ENCODE results near the gene SLC1A3. TPM values are rescaled to one million over a fixed set of nuclear protein-coding genes. Genes with fewer than 3 reads are reported as not detected.

The SLC1A3 gene
- total RNA-seq, 2 donors from 2014 or later: 2.6 to 4.2 TPM

GRCh38 chr5:36614657-36615308 is 8.4 kb downstream of the SLC1A3 start:
- H3K4me3 Mint-ChIP-seq: peak overlapping the region; percentile 9
- no peaks in the 10 kb centered on the region for H3K36me3 Mint-ChIP-seq (ENCODE audit: low read depth)
- Histone ChIP-seq H3K27me3 (ENCODE audit: control insufficient read depth, insufficient read depth, low read length, poor library complexity, severe bottlenecking) (no peaks in the 10 kb centered on the region), H3K36me3 (ENCODE audit: control insufficient read depth, insufficient read depth, low read length) (no peaks in the 10 kb centered on the region), H3K27ac (ENCODE audit: low read depth, low read length) (no peak overlapping the region), H3K9me3 (ENCODE audit: control insufficient read depth, low read length) (no peaks in the 10 kb centered on the region), H3K9ac (ENCODE audit: extremely low read depth, low read length, poor library complexity, severe bottlenecking) (no peak overlapping the region), H3K4me1 (ENCODE audit: control insufficient read depth, insufficient read depth, low read length) (peaks cover 31% of the 10 kb centered on the region), H3K4me3 (ENCODE audit: low read length) (no peak overlapping the region)
- no peaks in the 10 kb centered on the region for H3K9me3 Mint-ChIP-seq
- peak overlapping the region; percentile 33 for H3K27ac Mint-ChIP-seq
- 96% methylated on average over 4 of the region's 4 CpGs for WGBS, 2 experiments (ENCODE audit: insufficient coverage in 1 of 2, insufficient read length in 1 of 2)
- H3K27me3 Mint-ChIP-seq (ENCODE audit: insufficient read depth): no peaks in the 10 kb centered on the region
- peaks cover 58% of the 10 kb centered on the region for H3K4me1 Mint-ChIP-seq
- DNase-seq: no peak
- TF ChIP-seq CTCF (conservative IDR thresholded peaks at IDR 0.05): no peak

- H3K9me3 Mint-ChIP-seq: no peaks in the 10 kb centered on the region
- H3K4me1 ChIP-seq (ENCODE audit: control insufficient read depth, insufficient read depth, low read length): peaks cover 27% of the 10 kb centered on the region
- peak; percentile 93 for DNase-seq
- H3K27me3 ChIP-seq (ENCODE audit: control insufficient read depth, insufficient read depth, low read length, poor library complexity, severe bottlenecking): no peaks in the 10 kb centered on the region
- H3K9ac ChIP-seq (ENCODE audit: extremely low read depth, low read length, poor library complexity, severe bottlenecking): peak overlapping the region; percentile 53
- H3K27ac Mint-ChIP-seq: peak overlapping the region; percentile 97
- peaks cover 54% of the 10 kb centered on the region for H3K4me1 Mint-ChIP-seq
- H3K27me3 Mint-ChIP-seq (ENCODE audit: insufficient read depth): no peaks in the 10 kb centered on the region
- peak overlapping the region; percentile 31 for H3K4me3 ChIP-seq (ENCODE audit: low read length)
- 60 to 74% methylated on average over 5 to 8 of the region's 8 CpGs for WGBS, 2 experiments (ENCODE audit: insufficient coverage in 1 of 2, insufficient read length in 1 of 2)
- peak; percentile 42 for TF ChIP-seq CTCF (conservative IDR thresholded peaks at IDR 0.05)
- H3K9me3 ChIP-seq (ENCODE audit: control insufficient read depth, low read length): no peaks in the 10 kb centered on the region
- H3K27ac ChIP-seq (ENCODE audit: low read depth, low read length): no peak overlapping the region
- H3K36me3 Mint-ChIP-seq (ENCODE audit: low read depth): no peaks in the 10 kb centered on the region
- H3K36me3 ChIP-seq (ENCODE audit: control insufficient read depth, insufficient read depth, low read length): no peaks in the 10 kb centered on the region
- peak overlapping the region; percentile 29 for H3K4me3 Mint-ChIP-seq
Observed at GRCh38 chr5:36619012-36619635, 12.7 kb downstream of the SLC1A3 start.

GRCh38 chr5:36621985-36622384 is 15.6 kb downstream of the SLC1A3 start:
- Histone ChIP-seq H3K4me3 (ENCODE audit: low read length) (no peak overlapping the region), H3K27ac (ENCODE audit: low read depth, low read length) (no peak overlapping the region), H3K9me3 (ENCODE audit: control insufficient read depth, low read length) (no peaks in the 10 kb centered on the region), H3K36me3 (ENCODE audit: control insufficient read depth, insufficient read depth, low read length) (no peaks in the 10 kb centered on the region), H3K27me3 (ENCODE audit: control insufficient read depth, insufficient read depth, low read length, poor library complexity, severe bottlenecking) (no peaks in the 10 kb centered on the region), H3K9ac (ENCODE audit: extremely low read depth, low read length, poor library complexity, severe bottlenecking) (no peak overlapping the region), H3K4me1 (ENCODE audit: control insufficient read depth, insufficient read depth, low read length) (peaks cover 16% of the 10 kb centered on the region)
- no peak for TF ChIP-seq CTCF (conservative IDR thresholded peaks at IDR 0.05)
- Mint-ChIP-seq H3K9me3 (no peaks in the 10 kb centered on the region), H3K4me1 (peaks cover 32% of the 10 kb centered on the region), H3K27ac (no peak overlapping the region), H3K36me3 (ENCODE audit: low read depth) (no peaks in the 10 kb centered on the region), H3K4me3 (no peak overlapping the region), H3K27me3 (ENCODE audit: insufficient read depth) (no peaks in the 10 kb centered on the region)
- WGBS, 2 experiments (ENCODE audit: insufficient coverage in 1 of 2, insufficient read length in 1 of 2): 93 to 98% methylated on average over 4 to 6 of the region's 6 CpGs
- no peak for DNase-seq
